Peyer's patch (tissue), 4 donors: ENCODE measurements around the gene THPO. TPM values are rescaled to one million over a fixed set of nuclear protein-coding genes. Genes with fewer than 3 reads are reported as not detected.
A peak's percentile ranks its signal among the peaks of the same experiment; 100 is the strongest.

Source experiments
- DNase-seq, 3 donors: peaks; one replicate each; pipeline ENCODE4 v3.0.0-alpha.2; 2017 to 2019
- H3K27ac ChIP-seq, 4 donors: fragments of 200-600 bp; sonication (generic); one replicate each; pipeline ENCODE4 v1.5.1; 2016 to 2019
- H3K27me3 ChIP-seq, 2 donors: fragments of 200-600 bp; sonication (generic); one replicate each; pipeline ENCODE4 v1.5.1; 2019
- H3K36me3 ChIP-seq, 3 donors: fragments of 200-600 bp; sonication (generic); one replicate each; pipeline ENCODE4 v1.5.1; 2016 to 2019
- H3K4me1 ChIP-seq, 4 donors: fragments of 200-600 bp; sonication (generic); one replicate each; pipeline ENCODE4 v1.5.1; 2016 to 2019
- H3K4me3 ChIP-seq, 4 donors: fragments of 200-600 bp; sonication (generic); 1 replicate in 3 of 4; 2 replicates in 1 of 4; pipeline ENCODE4 v1.5.1; 2016 to 2019; ENCODE audit warnings: mild to moderate bottlenecking in 1 of 4
- H3K9me3 ChIP-seq, 4 donors: fragments of 200-600 bp; sonication (generic); one replicate each; pipeline ENCODE4 v1.5.1; 2016 to 2019; ENCODE audit warnings: mild to moderate bottlenecking in 1 of 4
- POLR2A ChIP-seq, 2 donors: fragments of 450-650 bp; IDR thresholded peaks; one replicate each; pipeline ENCODE4 v1.5.1; 2017; ENCODE audit warnings: antibody characterized with exemption in 2 of 2, mild to moderate bottlenecking in 2 of 2, moderate library complexity in 2 of 2
- total RNA-seq, 4 donors: library from RNA; depleted of rRNA; stranded (reverse); fragments of >200 nt; gene quantifications; one replicate each; pipeline ENCODE4 v1.1.0, GENCODE V29; 2016
- TF ChIP-seq, protein P1 (sequence below), 6 experiments: fragments of 450-650 bp in 4 of 6; fragments of 200-600 bp in 2 of 6; sonication (generic) in 1 of 6; IDR thresholded peaks; one replicate each; pipeline ENCODE4 v1.5.1; 2017 to 2019; ENCODE audit warnings: antibody characterized with exemption in 6 of 6, mild to moderate bottlenecking in 3 of 6, moderate library complexity in 1 of 6

Gene THPO
- total RNA-seq, 4 donors from 2014 or later, result 0.54 to 2.5 TPM; not detected in 2

DNA sequence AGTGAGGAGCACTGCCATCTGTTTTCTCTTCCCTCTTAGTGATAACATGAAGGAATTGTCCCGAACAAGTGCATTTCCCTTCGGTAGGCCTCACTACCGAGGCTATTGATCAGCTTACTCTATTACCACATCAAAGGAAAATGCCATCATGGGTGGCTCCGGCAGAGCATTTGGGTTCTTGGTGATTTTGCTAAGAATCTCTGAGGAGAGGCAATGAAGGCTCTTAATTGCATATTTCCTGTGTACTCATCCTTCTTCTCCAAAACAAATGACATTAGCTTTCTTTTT lies 37.1 kb upstream of the THPO start:
- no peak for TF ChIP-seq POLR2A (IDR thresholded peaks at IDR 0.05)
- TF ChIP-seq, protein P1, sequence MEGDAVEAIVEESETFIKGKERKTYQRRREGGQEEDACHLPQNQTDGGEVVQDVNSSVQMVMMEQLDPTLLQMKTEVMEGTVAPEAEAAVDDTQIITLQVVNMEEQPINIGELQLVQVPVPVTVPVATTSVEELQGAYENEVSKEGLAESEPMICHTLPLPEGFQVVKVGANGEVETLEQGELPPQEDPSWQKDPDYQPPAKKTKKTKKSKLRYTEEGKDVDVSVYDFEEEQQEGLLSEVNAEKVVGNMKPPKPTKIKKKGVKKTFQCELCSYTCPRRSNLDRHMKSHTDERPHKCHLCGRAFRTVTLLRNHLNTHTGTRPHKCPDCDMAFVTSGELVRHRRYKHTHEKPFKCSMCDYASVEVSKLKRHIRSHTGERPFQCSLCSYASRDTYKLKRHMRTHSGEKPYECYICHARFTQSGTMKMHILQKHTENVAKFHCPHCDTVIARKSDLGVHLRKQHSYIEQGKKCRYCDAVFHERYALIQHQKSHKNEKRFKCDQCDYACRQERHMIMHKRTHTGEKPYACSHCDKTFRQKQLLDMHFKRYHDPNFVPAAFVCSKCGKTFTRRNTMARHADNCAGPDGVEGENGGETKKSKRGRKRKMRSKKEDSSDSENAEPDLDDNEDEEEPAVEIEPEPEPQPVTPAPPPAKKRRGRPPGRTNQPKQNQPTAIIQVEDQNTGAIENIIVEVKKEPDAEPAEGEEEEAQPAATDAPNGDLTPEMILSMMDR (IDR thresholded peaks at IDR 0.05), result no peak
- Histone ChIP-seq H3K9me3 (no peaks in the 10 kb centered on the region), H3K27me3 (no peaks in the 10 kb centered on the region), H3K36me3 (no peaks in the 10 kb centered on the region), H3K4me1 (no peaks in the 10 kb centered on the region), H3K27ac (no peak overlapping the region), H3K4me3 (no peak overlapping the region)
- DNase-seq, result no peak

GRCh38 chr3:184414418-184415202 lies 36.6 kb upstream of the THPO start:
- Histone ChIP-seq H3K27me3 (no peaks in the 10 kb centered on the region), H3K36me3 (no peaks in the 10 kb centered on the region), H3K27ac (no peak overlapping the region), H3K4me3 (no peak overlapping the region), H3K4me1 (no peaks in the 10 kb centered on the region), H3K9me3 (no peaks in the 10 kb centered on the region)
- peak in 1 of 3 donors; percentile 24 for DNase-seq
- TF ChIP-seq, protein P1 (IDR thresholded peaks at IDR 0.05), result no peak

DNA sequence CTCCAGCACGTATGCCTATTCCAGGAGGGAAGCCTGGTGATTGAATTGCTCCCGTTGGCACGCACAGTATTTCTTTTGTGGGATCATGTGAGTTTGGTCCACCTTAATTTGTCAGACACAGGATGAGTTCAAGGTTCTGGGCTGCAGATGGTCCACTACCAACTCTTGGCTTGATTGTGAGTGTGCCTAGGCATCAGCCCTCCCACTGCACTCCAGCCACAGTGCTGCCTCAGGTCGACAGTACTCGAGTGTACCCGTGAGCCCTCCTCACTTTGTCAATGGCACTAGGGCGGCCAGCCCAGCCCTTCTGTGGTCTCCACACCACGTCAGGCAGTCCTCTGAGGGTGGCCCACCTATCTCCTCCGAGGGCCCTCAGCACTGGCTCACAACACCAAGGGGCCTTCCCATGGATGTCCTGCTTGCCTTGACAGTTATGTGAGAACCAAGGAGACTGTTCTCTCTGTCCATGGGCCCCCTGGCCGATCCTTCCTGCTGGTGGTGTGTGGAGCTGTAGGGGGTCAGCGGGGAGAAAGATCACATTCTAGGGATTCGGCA lies 32.0 kb upstream of the THPO start:
- no peaks in the 10 kb centered on the region for H3K9me3 ChIP-seq
- no peak for TF ChIP-seq POLR2A (IDR thresholded peaks at IDR 0.05)
- TF ChIP-seq, protein P1 (IDR thresholded peaks at IDR 0.05), result no peak
- no peak overlapping the region for H3K4me3 ChIP-seq
- no peaks in the 10 kb centered on the region for H3K4me1 ChIP-seq
- H3K27me3 ChIP-seq, result no peaks in the 10 kb centered on the region
- DNase-seq, result peak in 1 of 3 donors; percentile 19
- H3K36me3 ChIP-seq, result no peaks in the 10 kb centered on the region
- H3K27ac ChIP-seq, result no peak overlapping the region

DNA sequence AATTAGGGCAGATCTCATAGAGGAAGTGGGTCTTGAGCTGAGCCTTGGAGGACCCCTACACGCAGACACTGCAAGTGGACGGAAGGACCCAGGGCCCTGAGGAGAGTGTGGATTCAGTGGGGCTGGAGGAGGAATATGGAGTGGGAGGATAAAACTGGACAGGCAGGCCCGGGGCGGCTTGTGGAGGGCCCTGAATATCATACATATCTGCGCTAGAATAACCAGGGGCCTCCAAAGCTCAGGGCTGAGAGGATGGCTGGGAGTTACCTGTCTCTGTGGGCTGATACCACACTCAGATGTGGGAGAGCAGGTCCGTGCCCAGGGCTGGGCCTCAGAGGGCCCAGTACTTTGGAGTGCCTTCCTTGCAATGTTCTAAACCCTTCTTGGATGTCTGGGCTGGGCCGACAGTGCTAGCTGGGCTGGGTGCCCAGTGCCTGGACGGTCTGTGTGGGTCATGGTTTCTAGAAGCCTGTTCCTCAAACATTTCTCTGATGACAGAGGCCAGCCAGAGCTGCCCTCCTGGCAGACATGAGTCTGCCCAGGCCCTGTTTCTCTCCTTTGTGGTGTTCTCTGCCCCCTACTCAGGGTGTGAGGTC lies 31.4 kb upstream of the THPO start:
- TF ChIP-seq POLR2A (IDR thresholded peaks at IDR 0.05), result no peak
- TF ChIP-seq, protein P1 (IDR thresholded peaks at IDR 0.05), result no peak
- H3K4me3 ChIP-seq, result no peak overlapping the region
- no peaks in the 10 kb centered on the region for H3K4me1 ChIP-seq
- no peak overlapping the region for H3K27ac ChIP-seq
- H3K9me3 ChIP-seq, result no peaks in the 10 kb centered on the region
- no peaks in the 10 kb centered on the region for H3K36me3 ChIP-seq
- no peaks in the 10 kb centered on the region for H3K27me3 ChIP-seq
- DNase-seq, result peak in 1 of 3 donors; percentile 36

- Histone ChIP-seq H3K4me1 (no peaks in the 10 kb centered on the region), H3K27me3 (no peaks in the 10 kb centered on the region), H3K36me3 (no peaks in the 10 kb centered on the region), H3K9me3 (no peaks in the 10 kb centered on the region), H3K4me3 (no peak overlapping the region), H3K27ac (no peak overlapping the region)
- TF ChIP-seq, protein P1 (IDR thresholded peaks at IDR 0.05), result no peak
- TF ChIP-seq POLR2A (IDR thresholded peaks at IDR 0.05), result no peak
- no peak for DNase-seq
These were observed 27.3 kb upstream of the THPO start for GRCh38 chr3:184405075-184406030.
